Choroid plexus epithelial cell (primary cell): ENCODE results near the gene PBX4.
A peak's percentile ranks its signal among the peaks of the same experiment; 100 is the strongest.

ENCODE experiments used
- DNase-seq: peaks from one replicate; pipeline ENCODE4 v3.0.0-alpha.2; 2010; ENCODE audit warnings: low read depth
- H3K4me3 ChIP-seq: 2 replicates; pipeline ENCODE4 v1.5.1; 2011; ENCODE audit warnings: low read depth, mild to moderate bottlenecking, control low read depth, low read length, moderate library complexity
- CTCF ChIP-seq: conservative IDR thresholded peaks from 2 replicates; pipeline ENCODE4 v1.5.1; 2011; ENCODE audit warnings: low read depth, mild to moderate bottlenecking, control low read depth, inconsistent platforms, low read length, moderate library complexity

PBX4 gene

GRCh38 chr19:19647037-19647835 is 28.7 kb upstream of the PBX4 start:
- DNase-seq: no peak
- no peak overlapping the region for H3K4me3 ChIP-seq
- no peak for TF ChIP-seq CTCF

DNA sequence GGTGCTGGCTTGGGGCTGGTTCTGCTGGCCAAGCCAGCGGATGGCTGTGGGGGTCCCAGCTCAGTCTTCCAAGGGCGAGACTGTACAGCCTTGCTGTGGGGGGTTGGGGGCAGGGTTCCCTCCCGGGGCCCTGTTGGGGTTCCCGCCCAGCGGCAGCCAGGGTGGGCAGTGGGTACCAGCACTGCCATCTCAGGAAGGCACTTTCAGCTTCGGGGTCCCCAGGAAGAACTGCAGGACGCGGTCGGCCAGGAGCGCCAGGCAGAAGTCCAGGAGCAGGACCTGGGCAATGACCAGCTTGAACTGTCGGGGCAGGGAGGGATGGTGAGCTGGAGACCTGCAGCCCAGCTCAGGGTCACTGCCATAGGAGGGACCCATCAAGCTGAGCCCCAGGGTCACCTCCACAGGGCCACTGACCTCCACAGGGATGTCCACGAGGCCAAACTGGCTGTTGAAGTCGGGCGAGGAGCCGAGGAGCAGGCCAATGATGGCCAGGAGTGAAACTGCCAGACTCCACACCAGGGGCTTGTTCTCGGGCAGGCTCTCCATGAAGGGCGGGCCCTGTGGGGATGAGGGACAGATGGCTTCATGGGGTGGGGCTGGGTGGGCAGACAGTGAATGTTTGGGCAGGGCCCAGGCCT is 26.9 kb upstream of the PBX4 start:
- H3K4me3 ChIP-seq: no peak overlapping the region
- TF ChIP-seq CTCF: no peak
- DNase-seq: no peak

DNA sequence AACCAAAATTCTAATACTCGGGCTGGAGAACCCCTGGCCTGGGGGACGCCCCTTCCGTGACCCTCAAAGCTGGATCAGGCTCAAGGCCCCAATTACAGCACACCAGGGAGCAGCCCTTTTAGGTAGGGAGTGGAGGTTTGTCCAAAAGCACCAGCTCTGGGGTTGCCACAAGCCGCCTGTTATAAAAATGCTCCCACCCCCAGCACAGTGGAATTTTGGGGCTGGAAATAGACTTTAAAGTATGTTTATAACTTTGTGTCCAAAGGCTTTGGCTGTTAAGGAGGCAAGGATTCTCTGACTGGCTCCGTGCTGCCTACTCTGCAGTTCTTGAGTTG is 25.5 kb upstream of the PBX4 start:
- no peak for DNase-seq
- no peak for TF ChIP-seq CTCF
- H3K4me3 ChIP-seq: no peak overlapping the region

DNA sequence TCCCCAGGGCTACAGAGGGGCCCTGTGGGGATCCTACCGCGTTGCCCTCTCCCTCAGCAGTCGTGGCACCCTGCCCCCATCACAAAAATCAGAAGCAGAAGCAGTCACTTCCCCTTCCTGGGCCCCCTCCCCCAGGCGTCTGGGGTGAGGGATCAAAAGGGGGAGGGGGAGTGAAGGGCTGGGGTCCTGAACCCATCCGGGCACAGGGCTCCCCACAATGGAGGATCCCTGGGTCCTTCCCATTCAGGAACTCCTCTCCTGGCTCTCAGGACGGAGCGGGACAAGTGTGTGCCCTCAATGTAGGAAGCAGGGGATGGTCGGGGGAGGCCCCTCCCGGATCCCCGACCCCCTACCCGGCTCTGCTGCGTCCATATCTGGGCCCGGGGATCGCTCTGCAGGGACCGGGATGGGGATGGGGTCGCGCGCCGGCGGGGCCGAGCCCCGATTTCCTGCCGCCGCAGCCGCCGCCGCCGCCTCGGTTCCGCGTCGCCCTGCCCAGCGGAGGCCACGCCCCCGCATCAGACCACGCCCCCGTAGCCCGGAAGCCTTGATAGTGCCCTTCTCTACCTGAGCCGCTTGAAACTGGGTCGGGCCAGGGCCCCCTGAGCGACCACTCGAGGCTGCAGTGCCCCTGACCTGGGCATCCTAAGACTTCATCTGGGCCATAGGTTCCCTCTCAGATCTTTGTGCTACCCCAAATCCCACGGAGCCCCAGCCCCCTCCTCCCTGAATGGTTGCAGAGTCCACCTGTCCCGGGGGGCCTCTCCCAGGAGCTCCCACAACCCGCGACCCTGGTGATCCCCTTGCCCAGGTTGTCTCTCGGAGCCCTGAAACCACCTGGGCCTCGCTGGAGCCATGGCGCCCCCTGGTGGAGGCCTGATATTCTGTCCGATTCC is 24.9 kb upstream of the PBX4 start, which contains the start of gene GMIP:
TSS of gene GMIP (minus strand) at position 500 of the 896 bp plus-strand sequence. CDS start at position 372, 128 bp downstream.
- peak; percentile 49 for DNase-seq
- peak; percentile 89 for TF ChIP-seq CTCF
- H3K4me3 ChIP-seq: peak within 1 kb of the TSS; percentile 85

GRCh38 chr19:19642506-19643157 is 24.1 kb upstream of the PBX4 start:
- no peak for TF ChIP-seq CTCF
- no peak for DNase-seq
- H3K4me3 ChIP-seq: peak overlapping the region; percentile 85

- no peak for DNase-seq
- no peak overlapping the region for H3K4me3 ChIP-seq
- TF ChIP-seq CTCF: no peak
Measured at GRCh38 chr19:19637523-19638251, 19.2 kb upstream of the PBX4 start.
